ENCODE data around the gene TSR3.

GRCh38 chr16:1356061-1356900, 4.6 kb upstream of the TSR3 start:
- TF ChIP-seq CTCF (IDR thresholded peaks at IDR 0.05), result no peak
- no peak for TF ChIP-seq POLR2A (IDR thresholded peaks at IDR 0.05)
